Measurements from ENCODE around the gene OTUB1.
A peak's percentile ranks its signal among the peaks of the same experiment; 100 is the strongest.

OTUB1 gene

DNA sequence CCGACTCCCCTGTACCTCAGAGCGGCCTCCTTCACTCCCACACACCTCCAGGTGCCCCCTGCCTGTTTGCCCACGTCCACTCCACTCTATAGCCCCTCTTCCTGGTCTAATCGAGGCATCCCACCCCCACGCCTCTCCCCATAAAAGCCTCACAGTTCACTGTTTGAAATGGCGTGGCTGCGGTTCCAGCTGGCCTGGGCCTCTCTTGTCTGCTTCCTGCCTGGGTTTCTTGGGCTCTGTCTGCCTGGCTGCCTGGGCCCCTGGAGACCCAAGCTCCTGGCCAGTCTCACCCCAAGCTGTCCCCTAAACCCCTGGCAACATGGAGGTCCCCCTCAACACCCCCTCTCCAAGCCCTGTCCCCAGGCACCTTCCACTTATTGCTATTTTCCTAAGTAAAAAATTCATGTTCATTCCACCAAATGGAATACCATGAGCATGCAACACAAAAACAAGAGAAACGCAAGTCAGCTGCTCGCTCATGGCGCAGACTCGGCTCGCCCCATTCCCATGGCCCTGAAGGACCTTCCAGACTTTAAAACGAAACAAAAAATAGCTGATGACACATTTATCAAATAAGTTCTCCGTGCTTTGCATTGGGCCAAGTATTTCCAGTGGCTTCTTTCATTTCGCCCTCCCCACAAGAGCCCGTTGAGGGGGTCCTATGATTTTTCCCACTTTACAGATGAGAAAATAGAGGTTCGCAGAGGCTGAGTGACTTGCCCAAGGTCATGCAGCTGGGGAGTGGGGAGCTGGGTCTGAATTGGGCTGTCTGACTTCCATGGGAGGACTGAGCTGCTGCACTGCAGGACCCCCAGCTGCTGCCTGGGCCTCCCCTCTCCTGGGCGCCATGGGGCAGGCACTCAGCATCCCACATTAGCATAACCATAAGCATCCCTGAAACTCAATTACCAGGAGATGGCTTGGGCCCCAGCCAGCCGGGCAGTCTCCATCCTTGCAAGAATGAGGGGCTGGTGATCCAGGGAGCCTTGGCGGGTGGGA lies 37.8 kb downstream of the OTUB1 start:
- no peak for DNase-seq

DNA sequence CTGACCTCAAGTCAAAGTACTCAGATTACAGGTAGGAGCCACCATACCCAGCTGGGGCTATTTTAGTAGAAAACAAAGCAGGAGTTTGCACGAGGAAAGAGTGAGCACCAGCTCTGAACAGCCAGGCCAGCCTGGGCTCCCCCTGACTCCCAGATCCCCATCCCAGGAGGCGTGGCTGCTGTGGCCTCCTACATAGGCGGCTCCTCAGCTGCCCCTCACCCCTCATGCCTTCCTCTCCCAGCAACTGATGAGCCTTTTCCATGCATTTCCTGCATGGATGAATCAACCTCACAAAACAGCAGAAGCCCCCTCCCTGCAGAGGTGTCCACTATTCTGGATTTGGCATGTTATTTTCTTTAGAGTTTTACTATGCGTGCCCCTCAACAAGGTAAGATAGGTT lies 39.0 kb downstream of the OTUB1 start:
- DNase-seq: no peak

DNA sequence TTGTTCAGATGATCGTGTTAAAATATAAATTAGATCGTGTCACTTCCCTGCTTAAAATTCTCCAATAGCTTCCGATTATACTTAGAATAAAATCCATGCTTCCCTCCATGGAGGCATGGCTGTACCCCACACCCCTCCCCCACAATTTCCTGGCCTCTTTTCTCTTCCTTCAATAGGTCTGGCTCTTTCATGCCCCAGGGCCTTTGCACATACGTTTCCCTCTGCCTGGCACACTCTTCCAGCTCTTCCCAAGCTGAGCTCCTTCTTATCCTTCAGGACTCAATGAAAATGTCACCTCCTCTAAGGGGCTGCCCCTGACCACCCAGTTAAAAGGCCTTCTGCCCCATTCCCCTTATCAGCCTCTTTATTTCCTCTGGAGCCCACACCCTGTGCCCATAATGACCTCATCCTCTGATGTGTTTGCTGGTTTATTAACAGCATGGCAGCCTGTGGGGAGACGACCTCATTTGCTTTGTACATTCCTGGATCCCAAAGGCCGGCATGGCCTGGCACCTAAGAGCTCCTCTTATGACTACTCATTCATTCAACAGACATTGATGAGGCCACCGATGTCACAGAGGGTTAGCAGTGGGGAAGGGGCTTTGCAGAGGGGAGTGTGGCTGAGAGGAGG lies 40.5 kb downstream of the OTUB1 start:
- peak in 2 of 4 experiments; percentile 19 to 25 for DNase-seq

DNA sequence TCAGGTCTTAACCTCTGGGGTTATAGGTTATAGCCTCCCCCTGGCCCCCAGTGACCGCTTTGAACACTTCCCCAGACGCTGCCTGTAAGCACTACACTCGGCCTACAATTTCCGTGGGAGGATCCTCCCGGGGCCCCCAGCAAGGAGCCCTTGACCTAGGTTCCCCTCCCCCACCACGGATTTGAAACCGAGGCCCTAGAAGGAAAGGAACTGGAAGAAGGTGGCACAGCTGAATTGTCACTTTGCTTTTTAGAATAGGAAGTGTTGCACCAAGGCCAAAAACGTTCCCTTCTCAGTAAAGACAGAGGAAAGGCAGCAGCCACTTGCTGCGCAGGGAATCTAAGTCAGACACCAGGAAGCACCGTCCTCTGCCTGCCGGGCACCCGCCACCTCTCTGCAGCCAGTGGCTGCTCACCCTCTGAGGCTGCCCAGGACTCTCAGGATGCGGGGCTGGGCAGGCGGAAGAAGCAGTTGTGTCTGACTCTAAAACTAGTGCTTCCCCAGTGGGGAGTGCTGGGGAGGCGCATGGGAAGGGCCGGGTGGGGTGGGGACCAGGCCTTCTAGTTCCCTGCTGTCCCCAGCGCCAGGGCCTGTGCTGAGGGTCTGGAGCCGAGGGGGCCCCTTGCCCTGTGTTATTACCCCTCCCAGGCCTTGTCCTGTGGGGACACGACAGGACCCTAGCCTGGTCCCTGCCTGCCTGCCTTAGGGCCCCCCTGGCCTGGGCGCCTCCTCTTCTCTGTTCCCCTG lies 41.6 kb downstream of the OTUB1 start:
- DNase-seq: peak; percentile 68 to 88 (median 80)

DNA sequence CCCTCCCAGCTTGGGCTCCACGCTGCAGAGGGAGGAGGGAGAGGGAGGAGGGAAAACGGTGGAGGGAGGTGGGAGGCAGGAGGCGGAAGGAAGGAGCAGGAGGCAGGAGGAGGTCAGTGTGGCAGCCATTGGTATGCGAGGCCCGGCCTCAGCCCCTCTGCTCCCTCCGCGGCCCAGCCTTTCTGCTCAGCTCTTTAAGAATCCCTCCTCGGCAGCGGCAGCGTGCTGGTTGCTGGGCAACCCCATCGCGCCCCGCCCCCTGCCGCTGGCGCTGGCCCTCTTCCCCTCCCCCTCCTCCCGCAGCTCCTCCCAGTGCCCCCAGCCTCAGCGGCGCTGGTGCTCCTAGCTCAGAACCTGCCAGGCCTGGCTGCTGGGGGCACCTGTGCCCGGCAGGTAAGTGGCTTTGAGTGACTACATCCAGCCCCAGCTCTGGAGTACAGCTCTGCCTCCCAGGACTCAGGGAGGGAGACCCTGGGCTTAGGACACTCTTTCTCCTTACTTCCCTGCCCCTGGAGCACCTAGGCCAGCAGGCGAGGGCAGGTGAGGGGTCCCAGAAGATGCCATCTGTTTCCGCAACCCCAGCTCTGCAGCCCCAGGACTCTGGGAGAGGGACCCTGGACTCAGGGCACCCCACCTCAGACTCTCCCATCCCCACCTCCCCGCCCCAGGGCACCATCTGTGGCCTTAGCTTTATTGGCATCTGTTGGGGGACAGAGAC lies 42.3 kb downstream of the OTUB1 start:
- DNase-seq: peak in 2 of 4 experiments; percentile 37 to 46

DNA sequence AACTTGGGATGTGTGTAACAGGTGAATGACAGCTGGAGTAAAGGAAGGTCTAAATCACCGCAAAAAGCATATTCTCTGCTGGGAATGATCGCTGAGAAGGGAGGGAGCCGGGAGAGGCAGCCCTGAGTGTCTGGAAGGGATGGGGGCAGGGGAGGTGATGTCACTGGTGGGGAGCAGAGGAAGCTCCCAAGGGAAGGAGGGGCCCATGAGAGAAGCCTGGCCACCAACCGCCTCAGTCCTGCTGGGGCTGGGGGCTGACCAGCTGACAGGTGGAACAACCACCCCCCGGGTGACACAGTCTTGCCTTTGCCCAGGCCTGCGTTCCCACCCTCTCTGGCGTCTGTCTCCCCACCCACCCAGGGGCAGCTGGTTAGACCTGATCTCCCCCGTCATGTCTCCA lies 43.5 kb downstream of the OTUB1 start:
- no peak for DNase-seq

DNA sequence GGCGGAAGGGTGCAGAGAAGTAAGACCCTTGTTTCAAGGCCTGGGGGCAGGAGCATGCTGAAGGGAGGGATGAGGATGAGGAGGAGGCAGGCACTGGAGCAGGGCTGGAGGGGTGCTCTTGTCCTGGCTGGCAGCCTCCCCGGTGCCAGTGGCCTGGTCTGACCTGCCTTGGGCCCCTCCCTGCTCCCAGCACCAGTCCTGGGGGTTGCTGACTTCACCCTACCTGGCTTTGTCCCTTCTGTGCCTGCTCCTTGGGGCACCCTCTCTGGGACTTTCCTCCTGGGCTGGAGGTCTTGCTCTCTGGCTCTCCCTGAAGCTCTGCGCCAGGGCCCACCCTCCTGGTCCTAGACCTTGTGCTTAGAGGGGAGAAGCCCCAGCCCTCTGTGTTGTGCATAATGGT lies 44.8 kb downstream of the OTUB1 start:
- no peak for DNase-seq

DNA sequence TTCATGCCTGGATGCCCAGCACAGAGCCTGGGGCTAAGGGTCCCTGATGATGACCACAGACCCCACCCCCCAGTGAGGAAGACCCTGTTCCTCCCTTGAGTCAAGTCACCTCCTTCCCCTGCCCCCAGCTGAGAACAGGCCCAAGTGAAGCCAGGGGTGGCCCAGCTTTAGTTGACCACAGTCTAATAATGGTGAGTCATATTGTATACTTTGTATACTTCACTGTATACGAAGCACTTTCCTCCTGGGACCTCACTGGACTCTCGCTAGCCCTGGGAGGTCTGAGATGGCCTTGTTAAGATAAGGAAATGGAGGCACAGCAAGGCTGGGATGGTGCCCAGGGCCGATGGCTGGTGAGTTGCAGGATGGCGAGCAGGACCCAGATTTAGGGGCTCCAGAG lies 45.8 kb downstream of the OTUB1 start:
- no peak for DNase-seq

DNA sequence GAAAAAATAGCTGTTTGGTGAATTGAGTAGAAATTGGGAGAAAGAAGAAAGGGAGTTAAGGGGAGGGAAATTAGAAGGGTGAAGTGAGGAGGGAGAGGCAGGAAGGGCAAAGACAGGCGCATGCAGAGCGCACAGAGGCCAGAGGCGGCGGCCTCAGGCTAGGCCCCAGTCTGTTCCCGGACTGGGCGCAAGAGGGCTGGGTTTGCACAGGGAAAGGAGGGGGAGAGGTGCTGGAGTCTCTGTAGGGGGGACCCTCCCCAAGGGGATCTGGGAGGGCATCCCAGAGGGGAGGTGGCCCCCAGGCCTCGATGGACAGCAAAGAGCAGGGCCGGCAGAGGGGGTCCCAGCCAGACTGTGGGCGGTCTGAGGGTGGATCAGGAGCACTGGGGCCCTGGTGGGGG lies 48.2 kb downstream of the OTUB1 start:
- DNase-seq: peak in 1 of 4 experiments; percentile 29

DNA sequence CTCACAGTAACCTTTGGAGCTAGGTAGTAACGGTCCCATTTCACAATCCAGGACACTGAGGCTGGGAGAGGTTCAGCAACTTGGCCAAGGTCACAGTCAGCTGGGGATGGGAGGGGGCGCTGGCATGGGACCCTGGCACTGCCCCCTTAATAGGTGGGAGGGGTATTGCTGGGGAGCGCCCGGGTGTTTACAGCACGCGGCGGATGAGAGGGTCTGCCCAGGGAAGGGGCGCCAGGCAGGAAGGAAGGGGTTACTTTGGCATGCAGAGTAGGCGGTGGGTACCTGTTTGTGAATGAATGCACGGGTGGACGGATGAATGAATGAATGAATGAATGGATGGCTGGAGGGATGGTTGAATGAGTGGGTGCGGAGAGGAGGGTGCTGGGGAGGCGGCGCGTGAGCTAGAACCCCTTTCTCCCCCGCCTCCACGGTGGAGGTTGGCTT lies 48.9 kb downstream of the OTUB1 start:
- DNase-seq: no peak

DNA sequence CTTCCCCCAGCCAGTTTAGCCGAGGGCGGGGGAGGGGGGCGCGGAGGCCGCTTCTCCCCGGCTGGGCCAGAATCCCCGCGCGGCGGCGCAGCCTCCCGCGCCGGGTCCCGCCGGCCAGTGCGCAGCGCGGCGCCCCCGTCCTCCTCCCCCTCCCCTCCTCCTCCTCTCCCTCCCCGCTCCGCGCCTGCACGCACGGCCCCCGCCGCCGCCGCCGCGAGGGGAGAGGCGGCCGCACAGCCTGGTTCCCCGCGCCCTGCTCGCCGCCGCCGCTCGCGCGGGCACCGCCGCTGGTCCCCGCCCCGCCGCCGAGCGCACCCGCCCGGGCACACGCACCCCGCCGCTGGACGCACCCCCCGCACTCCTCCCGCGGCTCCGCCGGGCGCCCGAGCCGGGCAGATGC lies 49.3 kb downstream of the OTUB1 start, which contains the start of gene FLRT1:
Gene FLRT1, plus strand, starts transcription at position 356 of the 400 bp plus-strand sequence. CDS start 80,337 bp downstream, outside the sequence.
- peak in 2 of 4 experiments; percentile 17 to 35 for DNase-seq

DNA sequence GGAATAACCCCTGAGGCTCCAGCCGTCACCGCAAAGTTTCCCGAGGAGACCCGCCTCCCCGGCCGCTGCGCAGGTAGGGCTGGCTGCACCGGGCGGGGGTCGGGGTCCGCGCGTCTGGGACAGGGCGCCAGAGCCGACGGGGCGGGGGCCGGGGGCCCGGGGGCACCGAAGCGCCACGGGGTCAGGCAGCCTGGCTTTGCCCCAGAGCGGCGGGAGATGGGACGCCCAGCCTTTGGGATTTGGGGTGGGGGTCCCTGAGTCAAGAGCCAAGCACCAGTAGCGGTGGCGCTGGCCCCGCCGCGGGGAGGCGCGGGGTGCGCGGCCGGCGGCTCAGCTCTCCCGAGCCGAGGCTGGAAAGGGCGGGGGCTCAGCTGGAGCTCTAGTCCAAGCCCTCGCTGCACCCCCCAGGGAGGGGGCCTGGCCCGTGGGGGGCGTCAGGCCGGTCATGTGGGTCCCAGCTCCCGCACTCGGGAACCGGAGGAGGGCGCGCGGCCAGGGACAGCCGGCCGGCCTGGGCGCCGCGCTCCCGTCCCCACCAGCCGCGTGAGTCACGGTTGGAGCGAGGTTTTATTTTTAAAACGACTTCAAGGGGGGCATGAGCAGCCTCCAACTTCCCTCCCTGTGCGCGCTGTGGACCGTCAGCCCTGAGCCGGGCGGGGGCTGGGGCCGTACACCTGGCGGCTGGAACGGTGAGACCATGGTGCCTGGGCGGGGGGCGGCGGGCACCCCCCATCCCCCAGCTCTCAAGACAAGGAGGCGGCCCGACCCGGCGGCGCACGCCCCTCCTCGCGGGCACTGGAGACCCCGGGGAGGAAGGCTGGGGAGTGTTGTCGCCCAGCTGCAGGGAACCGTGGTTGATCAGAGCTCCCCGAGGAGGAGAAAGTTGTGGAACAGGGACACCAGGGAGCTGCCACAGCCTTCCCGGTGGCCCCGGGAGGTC lies 50.1 kb downstream of the OTUB1 start:
- DNase-seq: peak in 3 of 4 experiments; percentile 23 to 53 (median 38)

DNA sequence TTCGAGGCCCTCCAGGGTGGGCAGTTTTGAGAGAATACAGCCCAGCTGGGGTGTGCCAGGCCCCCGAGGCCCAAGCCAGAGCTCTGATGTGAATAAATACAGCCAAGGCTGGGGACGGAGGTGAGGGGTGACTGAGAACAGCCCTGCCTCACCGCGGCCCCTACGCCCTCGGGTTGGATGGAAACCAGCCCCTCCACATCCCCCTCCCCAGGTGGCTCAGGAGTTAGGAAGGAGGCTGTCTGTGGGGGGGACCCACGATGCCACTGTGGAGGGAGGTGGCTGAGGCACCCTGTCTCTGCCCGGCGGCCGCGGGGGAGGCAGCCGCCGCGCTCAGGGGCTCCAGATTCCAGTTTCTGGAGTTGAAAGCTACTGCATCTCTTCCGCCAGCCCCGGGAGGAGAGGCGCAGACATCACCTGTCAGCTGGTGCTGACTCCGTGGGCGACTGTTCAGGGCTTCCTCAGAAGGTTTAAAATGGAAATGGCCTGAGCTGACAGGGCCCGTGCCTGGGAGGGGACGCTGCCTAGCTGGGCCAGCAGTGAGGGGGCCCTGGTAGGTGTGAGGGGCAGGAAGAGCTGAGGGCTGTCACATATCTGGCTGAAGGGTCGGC lies 50.9 kb downstream of the OTUB1 start:
- no peak for DNase-seq

DNA sequence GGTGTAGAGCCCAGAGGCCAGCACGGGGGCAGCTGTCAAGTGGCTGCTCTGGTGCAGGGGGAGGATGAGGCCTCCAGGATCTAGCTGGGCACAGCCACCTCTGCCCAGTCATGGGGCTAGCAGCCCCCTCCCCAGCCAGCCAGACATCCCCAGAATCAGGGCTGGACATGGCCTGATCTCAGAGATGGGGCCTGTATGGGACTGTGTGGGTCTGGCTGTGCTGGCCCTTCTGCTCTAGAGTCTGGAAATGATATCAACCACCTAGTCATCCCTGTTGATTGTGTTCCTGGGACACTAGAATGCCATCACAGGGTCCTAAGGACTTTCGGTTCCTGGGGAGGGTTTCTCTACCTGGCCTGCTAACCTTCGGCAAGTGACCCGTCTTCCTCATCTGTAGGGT lies 52.3 kb downstream of the OTUB1 start:
- no peak for DNase-seq

DNA sequence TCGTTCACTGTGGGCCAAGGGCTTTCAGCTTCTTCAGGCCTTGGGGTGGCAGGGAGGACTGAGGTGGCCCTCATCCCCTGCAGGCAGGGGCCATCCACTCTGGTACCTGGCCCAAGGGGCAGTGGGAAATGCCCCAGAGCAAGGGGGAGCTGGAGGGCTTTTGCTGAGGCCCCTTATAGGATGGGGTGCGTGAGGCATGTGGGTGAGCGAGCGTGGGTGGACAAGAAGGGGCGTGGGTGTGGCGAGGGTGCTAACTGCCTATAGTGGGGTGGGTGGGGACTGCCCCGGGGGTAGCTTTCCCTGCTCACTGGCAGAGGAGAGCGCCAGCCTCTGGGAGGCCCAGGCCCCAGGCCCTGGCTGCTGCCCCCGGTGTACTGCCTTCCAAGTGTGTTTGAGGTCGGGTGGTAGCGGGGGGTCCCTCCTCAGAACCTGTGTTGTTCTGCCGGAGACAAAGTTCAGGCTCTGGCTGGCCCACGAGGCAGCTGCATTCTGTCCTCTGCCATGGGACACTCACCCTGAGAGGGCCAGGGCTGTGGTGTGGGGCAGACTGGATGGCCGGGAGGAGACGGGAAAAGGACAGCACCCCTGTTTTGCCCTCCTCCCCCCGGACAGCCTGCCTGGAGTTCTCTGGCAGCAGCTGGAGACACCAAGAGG lies 52.9 kb downstream of the OTUB1 start:
- no peak for DNase-seq

DNA sequence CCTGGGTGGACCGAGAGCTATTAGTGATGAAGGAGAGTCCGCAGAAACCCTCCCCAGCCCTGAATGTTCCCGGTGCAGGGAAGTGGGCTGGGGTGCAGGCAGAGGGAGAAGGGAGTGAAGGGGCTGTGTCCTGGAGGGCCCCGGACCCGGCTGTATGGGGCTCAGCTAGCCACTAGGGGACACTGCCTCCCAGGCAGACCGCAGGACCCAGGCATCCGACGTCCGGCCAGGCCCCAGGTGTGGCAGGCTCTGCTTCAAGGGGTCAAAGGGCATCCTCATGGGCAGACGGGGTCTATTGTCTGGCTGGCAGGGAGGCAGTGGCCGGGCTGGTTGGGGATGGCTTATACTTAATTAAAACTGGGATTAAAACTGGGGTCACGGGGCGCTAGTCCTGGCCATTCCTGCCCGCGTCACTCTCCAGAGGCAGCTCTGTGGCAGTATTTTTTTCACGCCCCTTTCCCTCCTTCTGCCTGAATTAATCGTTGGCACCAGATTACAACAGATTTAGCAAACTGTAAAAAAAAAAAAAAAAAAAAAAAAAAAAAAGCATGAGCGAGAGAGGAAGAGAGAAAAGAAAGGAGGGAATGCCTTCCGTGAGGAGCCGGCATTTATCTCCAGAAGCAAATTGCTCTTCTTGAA lies 54.6 kb downstream of the OTUB1 start:
- DNase-seq: no peak

DNA sequence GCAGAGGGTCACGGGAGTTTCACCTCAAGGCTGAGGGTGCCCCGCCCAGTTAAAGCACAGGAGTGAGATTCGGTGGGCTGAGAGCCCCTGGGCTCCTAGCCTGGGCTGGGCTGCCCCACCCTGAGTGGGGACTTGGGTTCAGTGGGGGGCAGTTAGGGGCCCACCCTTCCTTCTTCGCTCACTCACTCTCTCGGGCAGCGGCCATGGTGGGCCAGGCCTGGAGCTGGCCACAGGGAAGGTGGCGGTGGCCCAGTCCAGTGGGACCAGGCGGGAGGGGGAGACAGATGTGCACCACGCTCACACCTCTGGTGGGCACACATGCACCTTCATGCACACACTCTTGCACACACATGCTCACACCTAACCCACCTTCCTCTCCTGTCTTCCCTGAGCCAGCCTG lies 55.6 kb downstream of the OTUB1 start:
- no peak for DNase-seq

DNA sequence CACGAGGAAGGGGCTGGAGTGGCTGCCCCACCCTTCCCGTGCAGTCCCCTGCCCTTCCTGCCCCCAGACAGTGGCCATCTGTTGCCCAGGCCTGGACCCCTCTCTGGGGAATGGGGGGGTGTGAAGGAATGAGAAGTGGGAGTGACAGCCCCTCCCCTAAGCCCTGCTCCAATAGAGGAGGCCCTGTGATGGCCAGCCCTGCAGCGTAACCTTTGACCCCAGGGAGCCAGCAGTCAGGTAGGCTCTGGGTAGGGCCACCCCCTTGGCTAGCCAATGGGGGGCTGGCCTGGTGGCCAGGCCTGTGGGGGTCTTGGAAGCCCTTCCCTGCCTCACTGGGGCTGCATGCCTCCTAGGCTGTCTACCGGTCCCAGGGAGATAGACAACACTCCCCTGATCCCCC lies 56.1 kb downstream of the OTUB1 start:
- no peak for DNase-seq

DNA sequence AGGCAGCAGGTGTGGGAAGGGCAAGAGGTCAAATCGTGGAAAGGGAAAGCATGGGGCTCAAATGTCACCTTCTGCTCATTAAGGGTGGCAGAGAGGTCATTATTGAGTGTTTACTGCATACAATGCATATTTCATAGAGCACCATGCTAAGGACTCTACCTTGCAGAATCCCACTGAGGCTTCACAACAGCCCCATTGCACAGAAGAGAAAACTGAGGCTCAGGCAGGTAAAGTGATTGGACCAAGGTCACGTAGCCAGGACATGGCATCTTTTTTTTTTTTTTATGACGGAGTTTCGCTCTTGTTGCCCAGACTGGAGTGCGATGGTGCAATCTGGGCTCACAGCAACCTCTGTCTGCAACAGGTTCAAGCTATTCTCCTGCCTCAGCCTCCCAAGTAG lies 57.3 kb downstream of the OTUB1 start:
- DNase-seq: no peak

All from suppressor macrophage (primary cell).